Measurements from ENCODE around the gene PMVK. TPM values are rescaled to one million over a fixed set of nuclear protein-coding genes. Genes with fewer than 3 reads are reported as not detected.

Gene PMVK
- total RNA-seq, 1 experiment from 2014 or later = 32.3 TPM

DNA sequence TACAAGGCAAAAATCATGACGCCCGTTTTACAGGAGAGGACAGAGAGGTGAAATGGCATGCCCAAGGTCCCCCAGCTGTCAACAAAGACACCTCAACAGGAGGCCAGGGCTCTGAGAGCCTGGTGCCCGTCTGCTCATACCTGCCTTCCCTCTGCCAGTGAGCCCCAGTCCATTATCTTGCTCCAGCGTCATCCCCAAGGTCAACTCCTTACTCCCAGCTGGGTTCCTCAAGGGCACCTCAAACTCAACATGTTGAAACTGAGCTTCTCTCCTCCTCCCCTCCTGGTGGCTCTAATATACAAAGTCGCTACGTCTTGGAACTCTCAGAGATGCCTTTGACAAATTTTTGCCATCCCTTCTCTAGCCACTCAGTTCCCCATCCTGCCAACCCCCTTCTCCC is 16.1 kb upstream of the PMVK start:
- Histone ChIP-seq H3K4me1 (ENCODE audit: insufficient read depth, low read length) (peaks cover 13% of the 10 kb centered on the region), H3K36me3 (ENCODE audit: low read depth, low read length) (no peaks in the 10 kb centered on the region), H2AFZ (ENCODE audit: low read length) (no peak overlapping the region), H3K4me3 (ENCODE audit: low read length) (no peak overlapping the region), H3K9ac (ENCODE audit: low read length) (no peak overlapping the region), H4K20me1 (ENCODE audit: low read length) (no peaks in the 10 kb centered on the region), H3K9me3 (ENCODE audit: low read length) (no peaks in the 10 kb centered on the region), H3F3A (ENCODE audit: low read length, unreplicated experiment) (no peaks in the 10 kb centered on the region), H3K79me2 (ENCODE audit: low read length) (no peaks in the 10 kb centered on the region), H3K9me2 (replicated peaks; ENCODE audit: low read length) (no peaks in the 10 kb centered on the region), H3K4me2 (ENCODE audit: low read length) (no peak overlapping the region), H3K27me3 (ENCODE audit: low read length) (no peaks in the 10 kb centered on the region), H3K27ac (ENCODE audit: low read length) (no peak overlapping the region)
- CTCF ChIA-PET = no interaction called here
- POLR2A ChIA-PET (ENCODE audit: unreplicated experiment) = no interaction called here
- intact Hi-C loops (cut with micrococcal nuclease) = no loop called here
- BruUV-seq (replicated peaks) = no TSS peak
- ATAC-seq = no peak
- TF ChIP-seq EZH2phosphoT487 (IDR thresholded peaks at IDR 0.05; ENCODE audit: borderline replicate concordance, low read length) (no peak), EZH2 (IDR thresholded peaks at IDR 0.05; ENCODE audit: low read length, unreplicated experiment) (no peak)
- TF ChIP-seq, protein P1, sequence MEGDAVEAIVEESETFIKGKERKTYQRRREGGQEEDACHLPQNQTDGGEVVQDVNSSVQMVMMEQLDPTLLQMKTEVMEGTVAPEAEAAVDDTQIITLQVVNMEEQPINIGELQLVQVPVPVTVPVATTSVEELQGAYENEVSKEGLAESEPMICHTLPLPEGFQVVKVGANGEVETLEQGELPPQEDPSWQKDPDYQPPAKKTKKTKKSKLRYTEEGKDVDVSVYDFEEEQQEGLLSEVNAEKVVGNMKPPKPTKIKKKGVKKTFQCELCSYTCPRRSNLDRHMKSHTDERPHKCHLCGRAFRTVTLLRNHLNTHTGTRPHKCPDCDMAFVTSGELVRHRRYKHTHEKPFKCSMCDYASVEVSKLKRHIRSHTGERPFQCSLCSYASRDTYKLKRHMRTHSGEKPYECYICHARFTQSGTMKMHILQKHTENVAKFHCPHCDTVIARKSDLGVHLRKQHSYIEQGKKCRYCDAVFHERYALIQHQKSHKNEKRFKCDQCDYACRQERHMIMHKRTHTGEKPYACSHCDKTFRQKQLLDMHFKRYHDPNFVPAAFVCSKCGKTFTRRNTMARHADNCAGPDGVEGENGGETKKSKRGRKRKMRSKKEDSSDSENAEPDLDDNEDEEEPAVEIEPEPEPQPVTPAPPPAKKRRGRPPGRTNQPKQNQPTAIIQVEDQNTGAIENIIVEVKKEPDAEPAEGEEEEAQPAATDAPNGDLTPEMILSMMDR (conservative IDR thresholded peaks at IDR 0.05; ENCODE audit: low read depth, low read length) = no peak
- no peak for DNase-seq

DNA sequence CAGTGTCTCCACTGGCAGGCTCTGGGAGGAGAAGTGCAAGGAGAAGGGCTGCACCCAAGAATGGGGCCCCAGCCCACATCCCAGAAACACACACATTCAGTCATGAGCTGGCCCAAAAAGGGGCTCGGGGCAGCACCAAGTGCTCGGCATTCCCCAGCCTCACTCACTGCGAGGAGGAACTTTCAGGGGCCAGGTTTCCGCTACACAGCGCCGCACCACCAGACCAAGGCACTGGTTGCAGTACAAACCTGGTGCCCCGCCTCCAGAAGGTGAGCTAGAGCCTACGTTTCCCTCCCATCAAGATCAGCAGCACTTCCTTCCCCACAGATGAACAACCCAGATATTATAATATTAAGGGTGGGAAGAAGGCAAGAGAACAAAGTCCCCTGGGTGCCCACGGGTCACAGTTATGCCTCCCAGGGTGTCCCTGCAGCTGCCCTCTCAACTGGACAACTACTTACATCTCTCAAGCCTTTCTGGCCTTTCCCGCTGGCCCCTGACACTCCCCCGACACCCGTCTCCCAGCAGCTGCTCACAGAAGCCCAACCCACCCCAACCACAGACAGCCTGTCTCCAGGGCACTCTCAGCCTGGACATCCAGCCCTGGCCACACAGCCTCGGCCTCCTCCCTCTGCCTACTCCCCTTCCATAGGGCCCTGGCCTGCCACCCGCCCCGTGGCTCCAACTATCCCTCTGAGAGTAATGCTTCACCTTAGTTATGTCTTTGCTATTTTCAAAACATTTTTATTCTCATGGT is 15.6 kb upstream of the PMVK start:
- intact Hi-C loops (cut with micrococcal nuclease) = no loop called here
- no peaks in the 10 kb centered on the region for H3F3A ChIP-seq (ENCODE audit: low read length, unreplicated experiment)
- H4K20me1 ChIP-seq (ENCODE audit: low read length) = no peaks in the 10 kb centered on the region
- ATAC-seq = no peak
- no peak overlapping the region for H3K4me2 ChIP-seq (ENCODE audit: low read length)
- peaks cover 13% of the 10 kb centered on the region for H3K4me1 ChIP-seq (ENCODE audit: insufficient read depth, low read length)
- CTCF ChIA-PET = no interaction called here
- H3K79me2 ChIP-seq (ENCODE audit: low read length) = no peaks in the 10 kb centered on the region
- no peaks in the 10 kb centered on the region for H3K27me3 ChIP-seq (ENCODE audit: low read length)
- no peaks in the 10 kb centered on the region for H3K9me3 ChIP-seq (ENCODE audit: low read length)
- no peak for DNase-seq
- H2AFZ ChIP-seq (ENCODE audit: low read length) = no peak overlapping the region
- H3K9me2 ChIP-seq (replicated peaks; ENCODE audit: low read length) = no peaks in the 10 kb centered on the region
- no TSS peak for BruUV-seq (replicated peaks)
- POLR2A ChIA-PET (ENCODE audit: unreplicated experiment) = no interaction called here
- no peaks in the 10 kb centered on the region for H3K36me3 ChIP-seq (ENCODE audit: low read depth, low read length)
- TF ChIP-seq EZH2 (IDR thresholded peaks at IDR 0.05; ENCODE audit: low read length, unreplicated experiment) = no peak
- TF ChIP-seq, protein P1 (conservative IDR thresholded peaks at IDR 0.05; ENCODE audit: low read depth, low read length) = no peak
- TF ChIP-seq EZH2phosphoT487 (IDR thresholded peaks at IDR 0.05; ENCODE audit: borderline replicate concordance, low read length) = no peak
- no peak overlapping the region for H3K9ac ChIP-seq (ENCODE audit: low read length)
- no peak overlapping the region for H3K27ac ChIP-seq (ENCODE audit: low read length)
- H3K4me3 ChIP-seq (ENCODE audit: low read length) = no peak overlapping the region

DNA sequence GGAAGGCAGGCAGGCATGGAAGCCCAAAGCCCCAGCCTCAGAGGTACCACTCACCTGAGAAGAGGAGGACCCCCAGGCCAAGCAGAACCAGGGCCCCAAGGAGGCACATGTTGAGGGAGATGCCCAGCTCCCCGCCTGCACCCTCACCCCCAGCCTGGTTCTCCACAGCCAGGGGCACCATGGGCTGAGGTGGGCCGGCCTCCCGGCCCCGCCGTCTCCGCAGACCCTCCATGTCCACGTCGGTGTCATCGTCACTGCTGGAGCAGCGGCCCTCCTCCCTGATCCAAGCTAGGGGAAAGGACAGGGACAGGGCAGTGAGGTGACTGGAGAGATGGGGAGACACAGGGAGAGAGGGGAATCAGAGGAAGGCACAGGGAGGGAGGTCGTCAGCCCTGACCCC is 11.6 kb upstream of the PMVK start:
- DNase-seq (no peak), ATAC-seq (no peak)
- Histone ChIP-seq H3K9me2 (replicated peaks; ENCODE audit: low read length) (no peaks in the 10 kb centered on the region), H3K4me1 (ENCODE audit: insufficient read depth, low read length) (no peaks in the 10 kb centered on the region), H3F3A (ENCODE audit: low read length, unreplicated experiment) (no peaks in the 10 kb centered on the region), H2AFZ (ENCODE audit: low read length) (no peak overlapping the region), H3K4me2 (ENCODE audit: low read length) (no peak overlapping the region), H3K27me3 (ENCODE audit: low read length) (no peaks in the 10 kb centered on the region), H3K9me3 (ENCODE audit: low read length) (no peaks in the 10 kb centered on the region), H4K20me1 (ENCODE audit: low read length) (no peaks in the 10 kb centered on the region), H3K27ac (ENCODE audit: low read length) (no peak overlapping the region), H3K79me2 (ENCODE audit: low read length) (no peaks in the 10 kb centered on the region), H3K9ac (ENCODE audit: low read length) (no peak overlapping the region), H3K4me3 (ENCODE audit: low read length) (no peak overlapping the region), H3K36me3 (ENCODE audit: low read depth, low read length) (no peaks in the 10 kb centered on the region)
- intact Hi-C loops (cut with micrococcal nuclease) = no loop called here
- TF ChIP-seq EZH2 (IDR thresholded peaks at IDR 0.05; ENCODE audit: low read length, unreplicated experiment) (no peak), EZH2phosphoT487 (IDR thresholded peaks at IDR 0.05; ENCODE audit: borderline replicate concordance, low read length) (no peak)
- TF ChIP-seq, protein P1 (conservative IDR thresholded peaks at IDR 0.05; ENCODE audit: low read depth, low read length) = no peak
- ChIA-PET POLR2A (ENCODE audit: unreplicated experiment) (no interaction called here), CTCF (no interaction called here)
- BruUV-seq (replicated peaks) = no TSS peak
